PC-9 (cell line): Measurements from ENCODE around the gene CCDC88C.

Experiments used
- EZH2 ChIP-seq: fragments of 200-600 bp; sonication (generic); IDR thresholded peaks from 2 replicates; pipeline ENCODE4 v1.8.0; 2017; ENCODE audit warnings: antibody characterized with exemption, low read depth
- TF ChIP-seq, protein P1 (sequence below): fragments of 200-600 bp; sonication (generic); conservative IDR thresholded peaks from 2 replicates; pipeline ENCODE4 v1.6.1; 2017; ENCODE audit warnings: mixed run types, antibody characterized with exemption, mild to moderate bottlenecking, moderate library complexity

DNA sequence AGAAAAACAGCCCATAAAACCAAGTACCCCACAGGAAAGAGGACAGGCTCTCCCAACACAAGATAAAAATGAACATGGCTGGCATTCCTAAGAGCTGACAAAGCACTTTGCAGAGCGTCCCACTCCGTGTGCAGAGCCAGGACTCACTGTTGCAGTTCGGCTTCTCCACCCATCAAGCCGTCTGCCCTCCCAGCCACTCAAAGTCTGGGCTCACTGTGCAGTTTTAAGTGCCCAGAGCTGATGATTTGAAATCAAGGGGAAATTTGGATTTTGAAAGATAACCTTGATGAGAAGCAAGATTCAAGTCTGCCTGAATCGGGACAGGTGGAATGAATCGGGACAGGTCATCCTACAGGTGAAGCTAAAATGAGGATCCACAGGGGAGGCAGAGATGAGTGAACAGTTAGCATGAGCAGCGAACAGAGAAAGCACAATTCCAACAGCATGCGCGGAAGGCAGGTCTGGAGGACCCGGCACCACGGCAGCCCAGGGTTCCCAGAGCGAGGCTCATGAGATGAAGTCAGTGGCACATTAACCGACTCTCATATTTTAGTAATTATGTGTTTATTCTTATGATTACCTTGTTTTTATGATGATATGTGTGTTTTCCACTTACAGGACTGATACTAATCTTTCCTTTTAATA, 133.4 kb downstream of the CCDC88C start:
- TF ChIP-seq, protein P1, sequence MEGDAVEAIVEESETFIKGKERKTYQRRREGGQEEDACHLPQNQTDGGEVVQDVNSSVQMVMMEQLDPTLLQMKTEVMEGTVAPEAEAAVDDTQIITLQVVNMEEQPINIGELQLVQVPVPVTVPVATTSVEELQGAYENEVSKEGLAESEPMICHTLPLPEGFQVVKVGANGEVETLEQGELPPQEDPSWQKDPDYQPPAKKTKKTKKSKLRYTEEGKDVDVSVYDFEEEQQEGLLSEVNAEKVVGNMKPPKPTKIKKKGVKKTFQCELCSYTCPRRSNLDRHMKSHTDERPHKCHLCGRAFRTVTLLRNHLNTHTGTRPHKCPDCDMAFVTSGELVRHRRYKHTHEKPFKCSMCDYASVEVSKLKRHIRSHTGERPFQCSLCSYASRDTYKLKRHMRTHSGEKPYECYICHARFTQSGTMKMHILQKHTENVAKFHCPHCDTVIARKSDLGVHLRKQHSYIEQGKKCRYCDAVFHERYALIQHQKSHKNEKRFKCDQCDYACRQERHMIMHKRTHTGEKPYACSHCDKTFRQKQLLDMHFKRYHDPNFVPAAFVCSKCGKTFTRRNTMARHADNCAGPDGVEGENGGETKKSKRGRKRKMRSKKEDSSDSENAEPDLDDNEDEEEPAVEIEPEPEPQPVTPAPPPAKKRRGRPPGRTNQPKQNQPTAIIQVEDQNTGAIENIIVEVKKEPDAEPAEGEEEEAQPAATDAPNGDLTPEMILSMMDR = no peak
- no peak for TF ChIP-seq EZH2
